Lung (tissue), 12 donors: ENCODE measurements around the gene DIPK1C. TPM values are rescaled to one million over a fixed set of nuclear protein-coding genes. Genes with fewer than 3 reads are reported as not detected.

ENCODE experiments used
- ATAC-seq: fragments of 200-7000 bp; cut with Tn5 transposase; one replicate; pipeline ENCODE4 v1.9.1; 2020; ENCODE audit warnings: moderate number of reproducible peaks; ENCODE audit not compliant: insufficient read depth, low FRiP score
- DNase-seq, 3 donors: peaks; one replicate each; pipeline ENCODE4 v3.0.0-alpha.2; 2013 to 2017
- H3K27ac ChIP-seq, 2 donors: one replicate each; pipeline ENCODE4 v1.5.1; 2013; ENCODE audit warnings: mild to moderate bottlenecking in 2 of 2, moderate library complexity in 2 of 2, control low read depth in 1 of 2, inconsistent platforms in 1 of 2, low read depth in 1 of 2, low read length in 1 of 2
- H3K27me3 ChIP-seq, 3 donors: one replicate each; pipeline ENCODE4 v1.5.1; 2013; ENCODE audit warnings: low read length in 2 of 3; ENCODE audit not compliant: control insufficient read depth in 3 of 3, insufficient read depth in 3 of 3
- H3K36me3 ChIP-seq, 4 donors: one replicate each; pipeline ENCODE4 v1.5.1; 2013; ENCODE audit warnings: low read length in 4 of 4, mild to moderate bottlenecking in 1 of 4, moderate library complexity in 1 of 4; ENCODE audit not compliant: control insufficient read depth in 4 of 4, insufficient read depth in 4 of 4
- H3K4me1 ChIP-seq, 5 donors: one replicate each; pipeline ENCODE4 v1.5.1; 2013; ENCODE audit warnings: low read length in 5 of 5, mild to moderate bottlenecking in 2 of 5, moderate library complexity in 1 of 5; ENCODE audit not compliant: control insufficient read depth in 5 of 5, insufficient read depth in 5 of 5
- H3K4me3 ChIP-seq: one replicate; pipeline ENCODE4 v1.5.1; 2013; ENCODE audit warnings: mild to moderate bottlenecking, control low read depth, moderate library complexity
- H3K9ac ChIP-seq, 2 donors: one replicate each; pipeline ENCODE4 v1.5.1; 2013; ENCODE audit warnings: low read length in 2 of 2, control low read depth in 1 of 2; ENCODE audit not compliant: insufficient read depth in 1 of 2
- H3K9me3 ChIP-seq, 4 donors: one replicate each; pipeline ENCODE4 v1.5.1; 2013; ENCODE audit warnings: low read length in 3 of 4, mild to moderate bottlenecking in 1 of 4, moderate library complexity in 1 of 4; ENCODE audit not compliant: control insufficient read depth in 4 of 4, insufficient read depth in 3 of 4
- WGBS, 2 donors: extraction: QIAGEN DNeasy Blood & Tissue Kit; methylation state at CpG; one replicate each; pipeline ENCODE4 v1.1.7; 2013; 5-methylcytosine and 5-hydroxymethylcytosine counted together
- polyA plus RNA-seq, 2 donors: library from polyadenylated mRNA; stranded (reverse); fragments of 200-250 nt; gene quantifications; one replicate each; pipeline ENCODE4 v1.2.1, GENCODE V29; 2013
- total RNA-seq, 2 donors: library from RNA; depleted of rRNA in 1 of 2; stranded (reverse); fragments of >200 nt in 1 of 2; gene quantifications; one replicate each; pipeline ENCODE4 v1.2.1, GENCODE V29; 2014 to 2021
- TF ChIP-seq, protein P1 (sequence below): IDR thresholded peaks from 2 replicates; pipeline ENCODE4 v1.5.1; 2012; ENCODE audit warnings: mild to moderate bottlenecking; ENCODE audit errors: control extremely low read depth, extremely low read depth
- donor health status: control.
- donor health status: control.
- donor health status: Bipolar disorder and iron deficiency.
- donor health status: healthy.
- donor health status: DM: yes; HTN: yes; CAD: no.

DIPK1C gene
- total and polyA plus RNA-seq, 4 donors, result 0.02 TPM; not detected in 3

DNA sequence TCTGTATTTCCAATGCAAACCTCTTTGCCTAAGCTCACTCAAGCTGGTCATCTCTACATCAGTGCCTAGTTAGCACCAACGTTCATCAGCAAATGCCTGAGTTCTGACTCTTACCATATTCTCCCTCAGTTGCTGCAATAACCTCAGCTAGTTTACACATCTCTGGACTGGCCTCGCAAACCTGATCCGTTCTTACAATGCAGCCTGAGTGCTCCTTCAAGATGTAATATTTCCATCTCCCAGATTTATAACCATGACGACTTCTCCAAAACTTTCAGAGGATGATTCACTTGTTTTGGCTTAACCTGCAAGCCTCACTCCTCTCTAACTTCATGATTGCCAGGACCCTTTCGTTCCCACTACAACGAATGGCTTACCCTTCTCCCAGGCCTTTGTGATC lies 69.7 kb downstream of the DIPK1C start:
- TF ChIP-seq, protein P1, sequence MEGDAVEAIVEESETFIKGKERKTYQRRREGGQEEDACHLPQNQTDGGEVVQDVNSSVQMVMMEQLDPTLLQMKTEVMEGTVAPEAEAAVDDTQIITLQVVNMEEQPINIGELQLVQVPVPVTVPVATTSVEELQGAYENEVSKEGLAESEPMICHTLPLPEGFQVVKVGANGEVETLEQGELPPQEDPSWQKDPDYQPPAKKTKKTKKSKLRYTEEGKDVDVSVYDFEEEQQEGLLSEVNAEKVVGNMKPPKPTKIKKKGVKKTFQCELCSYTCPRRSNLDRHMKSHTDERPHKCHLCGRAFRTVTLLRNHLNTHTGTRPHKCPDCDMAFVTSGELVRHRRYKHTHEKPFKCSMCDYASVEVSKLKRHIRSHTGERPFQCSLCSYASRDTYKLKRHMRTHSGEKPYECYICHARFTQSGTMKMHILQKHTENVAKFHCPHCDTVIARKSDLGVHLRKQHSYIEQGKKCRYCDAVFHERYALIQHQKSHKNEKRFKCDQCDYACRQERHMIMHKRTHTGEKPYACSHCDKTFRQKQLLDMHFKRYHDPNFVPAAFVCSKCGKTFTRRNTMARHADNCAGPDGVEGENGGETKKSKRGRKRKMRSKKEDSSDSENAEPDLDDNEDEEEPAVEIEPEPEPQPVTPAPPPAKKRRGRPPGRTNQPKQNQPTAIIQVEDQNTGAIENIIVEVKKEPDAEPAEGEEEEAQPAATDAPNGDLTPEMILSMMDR, result no peak
- ATAC-seq, result no peak

More for the DNA sequence above, 69.7 kb downstream of the DIPK1C start:
- Histone ChIP-seq H3K4me1 (peaks cover 0 to 8% (median 0%) of the 10 kb centered on the region in 5 donors), H3K27me3 (no peaks in the 10 kb centered on the region), H3K9ac (no peak overlapping the region), H3K27ac (no peak overlapping the region), H3K9me3 (peaks cover 0 to 3% (median 0%) of the 10 kb centered on the region in 4 donors), H3K4me3 (no peak overlapping the region), H3K36me3 (no peaks in the 10 kb centered on the region)
- DNase-seq, result no peak
- WGBS, 2 donors, result 83 to 93% methylated on average over 6 of the region's 6 CpGs

Other genes starting within 250 kb of the DIPK1C start
- gene CYB5A, start 165.3 kb downstream of the DIPK1C start, total RNA-seq, result 100 to 1,000 TPM; 516 to 527 TPM
- 100 to 1,000 TPM; 408 to 853 TPM for gene CYB5A, start 165.3 kb downstream of the DIPK1C start, polyA plus RNA-seq
- under 1 TPM; 0.14 to 0.55 TPM for gene C18orf63, start 141.5 kb downstream of the DIPK1C start, total RNA-seq
- under 1 TPM; 0.37 to 0.38 TPM for gene C18orf63, start 141.5 kb downstream of the DIPK1C start, polyA plus RNA-seq
- gene CNDP2, start 39.1 kb upstream of the DIPK1C start, total RNA-seq, result 100 to 1,000 TPM; 155 to 311 TPM
- 100 to 1,000 TPM; 152 to 227 TPM for gene CNDP2, start 39.1 kb upstream of the DIPK1C start, polyA plus RNA-seq
- not detected for gene CNDP1, start 77.2 kb upstream of the DIPK1C start, total RNA-seq
- under 1 TPM; 0.08 to 0.10 TPM for gene CNDP1, start 77.2 kb upstream of the DIPK1C start, polyA plus RNA-seq
- 10 to 100 TPM; 14.1 to 34.9 TPM for gene ZNF407, start 140.6 kb upstream of the DIPK1C start, total RNA-seq
- 1 to 10 TPM; 2.8 to 4.9 TPM for gene ZNF407, start 140.6 kb upstream of the DIPK1C start, polyA plus RNA-seq